PC-9 (cell line): ENCODE results near the gene ATN1.

ENCODE experiments used
- CTCF ChIP-seq: fragments of 200-600 bp; sonication (generic); conservative IDR thresholded peaks from 2 replicates; pipeline ENCODE4 v1.6.1; 2017; ENCODE audit warnings: mixed run types, antibody characterized with exemption, mild to moderate bottlenecking, moderate library complexity
- EZH2 ChIP-seq: fragments of 200-600 bp; sonication (generic); IDR thresholded peaks from 2 replicates; pipeline ENCODE4 v1.8.0; 2017; ENCODE audit warnings: antibody characterized with exemption, low read depth

- TF ChIP-seq EZH2 (no peak), CTCF (no peak)
Observed at GRCh38 chr12:6978611-6979011, 50.9 kb downstream of the ATN1 start.
